GM12872 (cell line): ENCODE results near the gene MPDZ.

Source experiments
- CTCF ChIP-seq: IDR thresholded peaks from 3 replicates; pipeline ENCODE4 v1.5.1; 2011; ENCODE audit warnings: low read depth, mild to moderate bottlenecking, low read length, moderate library complexity; ENCODE audit not compliant: insufficient read depth

MPDZ gene

GRCh38 chr9:13175732-13176131 lies 103.8 kb downstream of the MPDZ start:
- no peak for TF ChIP-seq CTCF

GRCh38 chr9:13174906-13175639 lies 104.4 kb downstream of the MPDZ start:
- no peak for TF ChIP-seq CTCF

GRCh38 chr9:13173553-13173952 lies 105.9 kb downstream of the MPDZ start:
- no peak for TF ChIP-seq CTCF

GRCh38 chr9:13171261-13171660 lies 108.2 kb downstream of the MPDZ start:
- TF ChIP-seq CTCF: no peak

- TF ChIP-seq CTCF: no peak
Measured at GRCh38 chr9:13166996-13167395, 112.5 kb downstream of the MPDZ start.

- TF ChIP-seq CTCF: no peak
Measured at GRCh38 chr9:13165956-13166355, 113.5 kb downstream of the MPDZ start.

- no peak for TF ChIP-seq CTCF
Measured at GRCh38 chr9:13165236-13165945, 114.1 kb downstream of the MPDZ start.
